A549 (cell line): ENCODE data around the gene GAS2L2. TPM values are rescaled to one million over a fixed set of nuclear protein-coding genes. Genes with fewer than 3 reads are reported as not detected.

Experiments
- ATAC-seq, 2 experiments: fragments of 200-7000 bp in 1 of 2; fragments of >200 bp in 1 of 2; cut with Nextera tagmentation in 1 of 2; cut with Tn5 transposase in 1 of 2; 3 replicates each; pipeline versions ENCODE4 v1.8.0 to v1.9.1; 2018 to 2020; ENCODE audit warnings: mild to moderate bottlenecking in 1 of 2, moderate library complexity in 1 of 2
- CTCF ChIA-PET: fragments of 300-600 bp; sonication (Branson Sonifier 250); formaldehyde crosslinking; extraction: SDS; loops from one replicate; lab custom pipeline; 2021; ENCODE audit warnings: antibody characterized with exemption, inconsistent platforms; lab: Yijun Ruan, JAX
- POLR2A ChIA-PET: fragments of 350-600 bp; formaldehyde crosslinking; extraction: SDS; loops from one replicate; lab custom pipeline; 2021; ENCODE audit warnings: antibody characterized with exemption, inconsistent platforms; lab: Yijun Ruan, JAX
- DNase-seq, 2 experiments: peaks; one replicate each; pipeline versions ENCODE4 v3.0.0 to v3.0.0-alpha.2; 2011 to 2016; ENCODE audit warnings: low read depth in 1 of 2, low spot score in 1 of 2
- FAIRE-seq: peaks from 2 replicates; lab custom pipeline; 2011; peaks lifted over from hg19 to GRCh38; lab: Jason Lieb, UNC
- H3K27ac ChIP-seq, 2 experiments: fragments of >200 bp; sonication (Bioruptor Twin); formaldehyde crosslinking; 3 replicates each; pipeline ENCODE4 v1.5.1; 2016 to 2017
- H3K4me1 ChIP-seq: fragments of >200 bp; sonication (Bioruptor Twin); formaldehyde crosslinking; 3 replicates; pipeline ENCODE4 v1.6.1; 2016
- H3K4me2 ChIP-seq: fragments of >200 bp; sonication (Bioruptor Twin); formaldehyde crosslinking; 3 replicates; pipeline ENCODE4 v1.6.1; 2016
- H3K4me3 ChIP-seq: fragments of >200 bp; sonication (Bioruptor Twin); formaldehyde crosslinking; 3 replicates; pipeline ENCODE4 v1.5.1; 2016
- H3K9me3 ChIP-seq: fragments of >200 bp; sonication (Bioruptor Twin); formaldehyde crosslinking; 3 replicates; pipeline ENCODE4 v1.6.1; 2016
- CBX2 ChIP-seq: fragments of 200-600 bp; sonication (generic); IDR thresholded peaks from 2 replicates; pipeline ENCODE4 v1.6.1; 2016; ENCODE audit warnings: low read depth, mild to moderate bottlenecking, borderline replicate concordance
- CHD2 ChIP-seq: fragments of 150-350 bp; IDR thresholded peaks from 2 replicates; pipeline ENCODE4 v1.6.1; 2014; ENCODE audit warnings: low read length; ENCODE audit not compliant: partially characterized antibody
- CTCF ChIP-seq: fragments of >200 bp; sonication (Bioruptor Twin); formaldehyde crosslinking; IDR thresholded peaks from 3 replicates; pipeline ENCODE4 v1.5.1; 2016
- E2F6 ChIP-seq: IDR thresholded peaks from 2 replicates; pipeline ENCODE4 v1.6.1; 2012; ENCODE audit warnings: low read depth, borderline replicate concordance
- FOSB ChIP-seq: fragments of 250-450 bp; sonication (Bioruptor Pico); IDR thresholded peaks from 2 replicates; pipeline ENCODE4 v1.5.0; 2020; ENCODE audit warnings: mild to moderate bottlenecking, moderate library complexity
- FOSL2 ChIP-seq, 2 experiments: fragments of 450-650 bp in 1 of 2; fragments of >200 bp in 1 of 2; sonication (Bioruptor Twin) in 1 of 2; formaldehyde crosslinking; IDR thresholded peaks; 2 replicates each; pipeline versions ENCODE4 v1.5.0 to v1.6.1; 2016 to 2020; ENCODE audit warnings: mild to moderate bottlenecking in 1 of 2, moderate library complexity in 1 of 2
- GATA3 ChIP-seq: IDR thresholded peaks from 2 replicates; pipeline ENCODE4 v1.6.1; 2012; ENCODE audit warnings: borderline replicate concordance
- HOXB5 ChIP-seq: fragments of 250-450 bp; sonication (Bioruptor Pico); IDR thresholded peaks from 2 replicates; pipeline ENCODE4 v1.5.0; 2020; ENCODE audit warnings: mild to moderate bottlenecking, moderate library complexity
- JUN ChIP-seq, 2 experiments: fragments of >200 bp; sonication (Bioruptor Twin); formaldehyde crosslinking; IDR thresholded peaks; 2 replicates in 1 of 2; 3 replicates in 1 of 2; pipeline ENCODE4 v1.6.1; 2016 to 2017
- KDM1A ChIP-seq: fragments of 200-600 bp; sonication (generic); IDR thresholded peaks from 2 replicates; pipeline ENCODE4 v1.6.1; 2016; ENCODE audit warnings: low read depth, mild to moderate bottlenecking
- KDM5A ChIP-seq: fragments of 200-600 bp; sonication (generic); IDR thresholded peaks from 2 replicates; pipeline ENCODE4 v1.6.1; 2016; ENCODE audit warnings: antibody characterized with exemption, mild to moderate bottlenecking
- MAX ChIP-seq: IDR thresholded peaks from 2 replicates; pipeline ENCODE4 v1.6.1; 2012
- MYC ChIP-seq: IDR thresholded peaks from 2 replicates; pipeline ENCODE4 v1.6.1; 2012; ENCODE audit warnings: mild to moderate bottlenecking, inconsistent platforms, low read length, improper control_type of control experiment, borderline replicate concordance
- NPAS2 ChIP-seq: fragments of 250-450 bp; sonication (Bioruptor Pico); IDR thresholded peaks from 2 replicates; pipeline ENCODE4 v1.8.0; 2022; ENCODE audit warnings: mild to moderate bottlenecking, moderate library complexity, borderline replicate concordance
- PBX3 ChIP-seq: IDR thresholded peaks from 2 replicates; pipeline ENCODE4 v1.6.1; 2012
- PHF8 ChIP-seq: fragments of 200-600 bp; sonication (generic); IDR thresholded peaks from 2 replicates; pipeline ENCODE4 v1.6.1; 2016; ENCODE audit warnings: low read depth, mild to moderate bottlenecking, antibody characterized with exemption, moderate library complexity, borderline replicate concordance
- POLR2AphosphoS2 ChIP-seq: conservative IDR thresholded peaks from 2 replicates; pipeline ENCODE4 v1.6.1; 2012; ENCODE audit warnings: low read length, improper control_type of control experiment, inconsistent platforms
- RAD21 ChIP-seq, 2 experiments: fragments of >200 bp in 1 of 2; sonication (Bioruptor Twin) in 1 of 2; formaldehyde crosslinking in 1 of 2; IDR thresholded peaks in 1 of 2; conservative IDR thresholded peaks in 1 of 2; 2 replicates in 1 of 2; 3 replicates in 1 of 2; pipeline ENCODE4 v1.6.1; 2012 to 2018; ENCODE audit warnings: inconsistent platforms in 1 of 2
- RARB ChIP-seq: fragments of 250-450 bp; sonication (Bioruptor Pico); IDR thresholded peaks from 2 replicates; pipeline ENCODE4 v1.8.0; 2021; ENCODE audit warnings: mild to moderate bottlenecking, moderate library complexity
- RFX5 ChIP-seq: fragments of 450-650 bp; IDR thresholded peaks from 2 replicates; pipeline ENCODE4 v1.7.1; 2014; ENCODE audit warnings: antibody characterized with exemption, mild to moderate bottlenecking, moderate library complexity
- RNF2 ChIP-seq: fragments of 200-600 bp; sonication (generic); IDR thresholded peaks from 2 replicates; pipeline ENCODE4 v1.6.1; 2016; ENCODE audit warnings: low read depth, mild to moderate bottlenecking, antibody characterized with exemption, moderate library complexity, borderline replicate concordance
- ZC3H11A ChIP-seq: fragments of 450-650 bp; IDR thresholded peaks from 2 replicates; pipeline ENCODE4 v1.6.1; 2014; ENCODE audit warnings: antibody characterized with exemption, mild to moderate bottlenecking
- WGBS: methylation state at CpG from one replicate; pipeline ENCODE4 v1.1.6; 2017; ENCODE audit errors: missing lambda C conversion rate; 5-methylcytosine and 5-hydroxymethylcytosine counted together
- polyA plus RNA-seq, 4 experiments: library from polyadenylated mRNA; depleted of rRNA in 3 of 4; stranded (reverse); fragments of >200 nt; fragmentation: RNase III in 1 of 4; extraction: RNeasy Plus Mini Kit Qiagen cat#74134 plus additional on column Dnase treatment in 1 of 4; gene quantifications; 2 replicates in 3 of 4; 3 replicates in 1 of 4; pipeline ENCODE4 v1.2.3, GENCODE V29; 2011 to 2017

GAS2L2 gene
- polyA plus RNA-seq, 2 of the 4 experiments (the other 2 are of a cell fraction), result 0.06 to 0.15 TPM

GRCh38 chr17:35736236-35736635 lies 16.8 kb downstream of the GAS2L2 start:
- TF ChIP-seq KDM5A, result no peak
- no peak for TF ChIP-seq E2F6
- no peak for TF ChIP-seq ZC3H11A
- no peak overlapping the region for H3K27ac ChIP-seq
- no peak overlapping the region for H3K4me3 ChIP-seq
- no peak for ATAC-seq
- DNase-seq, result no peak
- H3K4me2 ChIP-seq, result no peak overlapping the region
- POLR2A ChIA-PET, result no interaction called here
- CTCF ChIA-PET, result interaction anchor here (1.3 to 27.6 kb wide), 3 partner anchors 9 to 123 kb away, joined by 4 to 377 read pairs (median 7); partner anchors contain the start of gene GAS2L2
- peaks cover 2% of the 10 kb centered on the region; the same call in 1 of the 3 replicates for H3K4me1 ChIP-seq
- FAIRE-seq, result no peak
- WGBS, result 77% methylated on average over 5 of the region's 5 CpGs
- no peaks in the 10 kb centered on the region for H3K9me3 ChIP-seq

GRCh38 chr17:35735036-35735805 lies 17.8 kb downstream of the GAS2L2 start:
- no peak overlapping the region for H3K4me2 ChIP-seq
- no peaks in the 10 kb centered on the region for H3K9me3 ChIP-seq
- no peak overlapping the region for H3K27ac ChIP-seq
- 85% methylated on average over 29 of the region's 29 CpGs for WGBS
- TF ChIP-seq KDM1A (no peak), FOSB (CRISPR knock-in tag) (no peak), PBX3 (no peak), POLR2AphosphoS2 (no peak), FOSL2 (IDR thresholded peaks at IDR 0.05) (no peak), FOSL2 (CRISPR knock-in tag; IDR thresholded peaks at IDR 0.05) (no peak)
- no peak overlapping the region for H3K4me3 ChIP-seq
- DNase-seq, result no peak
- POLR2A ChIA-PET, result no interaction called here
- no peaks in the 10 kb centered on the region for H3K4me1 ChIP-seq
- ATAC-seq, result no peak
- FAIRE-seq, result no peak
- CTCF ChIA-PET, result interaction anchor here (0.6 to 27.6 kb wide), 6 partner anchors 10 to 126 kb away, joined by 3 to 377 read pairs (median 6); partner anchors contain the start of gene GAS2L2

GRCh38 chr17:35734396-35734795 lies 18.6 kb downstream of the GAS2L2 start:
- no peak for FAIRE-seq
- POLR2A ChIA-PET, result no interaction called here
- WGBS, result 75% methylated on average over 7 of the region's 7 CpGs
- Histone ChIP-seq H3K27ac (no peak overlapping the region), H3K4me3 (no peak overlapping the region), H3K4me2 (no peak overlapping the region), H3K9me3 (no peaks in the 10 kb centered on the region), H3K4me1 (no peaks in the 10 kb centered on the region)
- no peak for TF ChIP-seq PHF8
- no peak for TF ChIP-seq RNF2
- TF ChIP-seq MYC, result no peak
- TF ChIP-seq RARB (CRISPR knock-in tag), result no peak
- no peak for TF ChIP-seq CHD2
- no peak for TF ChIP-seq GATA3
- ATAC-seq, result no peak
- CTCF ChIA-PET, result interaction anchor here (0.8 to 27.6 kb wide), 4 partner anchors 10 to 70 kb away, joined by 5 to 377 read pairs (median 6); partner anchors contain the start of gene GAS2L2
- no peak for DNase-seq

- WGBS, result 84% methylated on average over 6 of the region's 6 CpGs
- H3K27ac ChIP-seq, result no peak overlapping the region
- POLR2A ChIA-PET, result no interaction called here
- TF ChIP-seq CBX2 (no peak), RAD21 (conservative IDR thresholded peaks at IDR 0.05 in 1 of 2, IDR thresholded peaks at IDR 0.05 in 1 of 2) (no peak), NPAS2 (CRISPR knock-in tag) (no peak), RFX5 (no peak), CTCF (no peak), CHD2 (no peak), JUN (IDR thresholded peaks at IDR 0.05) (no peak), PBX3 (no peak), HOXB5 (CRISPR knock-in tag) (no peak), MAX (no peak)
- TF ChIP-seq, all 56 proteins: peak for 0
- Histone ChIP-seq H3K4me3 (no peak overlapping the region), H3K4me1 (no peaks in the 10 kb centered on the region), H3K4me2 (no peak overlapping the region), H3K9me3 (no peaks in the 10 kb centered on the region)
- CTCF ChIA-PET, result interaction anchor here (0.7 to 27.6 kb wide), 5 partner anchors 12 to 121 kb away, joined by 3 to 377 read pairs (median 6); partner anchors contain the start of gene GAS2L2
- DNase-seq, result no peak
- no peak for ATAC-seq
- no peak for FAIRE-seq
Measured at GRCh38 chr17:35733366-35733765, 19.7 kb downstream of the GAS2L2 start.
